Measurements from ENCODE around the gene ADAD2.

The ADAD2 gene

DNA sequence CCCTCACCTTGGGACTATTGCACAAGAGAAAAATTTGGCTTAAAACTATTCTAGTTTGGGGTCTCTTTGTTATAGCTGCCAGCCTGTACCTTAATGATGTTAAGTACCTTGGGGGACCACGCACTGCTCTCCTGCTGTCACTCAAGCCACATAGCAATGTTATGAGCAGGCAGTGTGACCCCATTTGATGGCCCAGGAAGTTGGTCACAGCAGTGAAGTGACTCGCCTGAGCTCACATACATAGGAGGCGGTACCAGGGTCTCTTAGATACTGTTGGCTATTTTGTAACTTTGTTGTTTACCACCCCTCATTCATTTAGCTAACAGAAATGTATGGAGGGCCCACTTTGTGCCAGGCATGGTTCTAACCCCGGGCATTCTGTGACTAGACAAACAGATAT, 32.5 kb downstream of the ADAD2 start:
- DNase-seq (ENCODE audit: low spot score): no peak

GRCh38 chr16:84224554-84224953, 33.6 kb downstream of the ADAD2 start:
- DNase-seq (ENCODE audit: low spot score): no peak

DNA sequence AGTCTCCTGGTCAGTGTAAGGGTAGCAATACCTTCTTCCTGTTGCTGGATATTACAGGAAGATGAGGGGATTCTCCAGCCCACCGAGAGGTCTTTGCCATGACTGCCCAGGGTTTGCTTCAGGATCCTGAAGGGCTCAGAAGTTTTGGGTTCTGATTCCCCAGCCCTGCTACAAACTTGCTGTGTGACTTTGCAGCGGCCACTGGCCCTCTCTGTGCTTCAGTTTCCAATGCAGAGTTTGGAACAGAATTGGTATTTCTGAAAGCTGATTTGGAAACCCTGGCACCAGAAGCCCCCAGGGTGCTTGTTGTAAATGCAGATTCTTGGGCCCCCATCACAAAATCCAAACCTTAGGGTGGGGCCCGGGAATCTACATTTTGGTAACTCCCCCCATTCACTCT, 34.2 kb downstream of the ADAD2 start:
- no peak for DNase-seq (ENCODE audit: low spot score)

DNA sequence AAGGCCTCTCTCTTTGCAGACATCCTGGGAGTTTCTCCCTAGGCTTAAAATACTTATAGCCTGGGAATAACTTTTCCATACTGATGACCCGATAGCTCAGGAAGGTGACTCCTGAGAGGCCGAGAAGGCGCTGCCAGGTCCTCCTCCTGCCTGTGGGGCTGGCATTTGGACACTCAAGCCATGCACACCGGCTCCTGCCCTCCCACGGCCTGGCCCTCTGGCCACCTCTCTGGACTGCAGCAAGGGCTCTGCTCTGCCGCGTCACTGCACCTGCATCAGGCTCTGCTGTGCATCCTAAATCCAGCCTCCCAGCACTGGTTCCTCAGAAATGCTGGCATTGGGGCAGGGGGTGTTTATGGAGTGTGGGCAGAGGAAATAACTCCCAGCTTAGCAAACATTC, 34.6 kb downstream of the ADAD2 start:
- no peak for DNase-seq (ENCODE audit: low spot score)

- no peak for DNase-seq (ENCODE audit: low spot score)
Observed at GRCh38 chr16:84226026-84226425, 35.1 kb downstream of the ADAD2 start.

GRCh38 chr16:84227548-84227947, 36.6 kb downstream of the ADAD2 start:
- DNase-seq (ENCODE audit: low spot score): no peak

DNA sequence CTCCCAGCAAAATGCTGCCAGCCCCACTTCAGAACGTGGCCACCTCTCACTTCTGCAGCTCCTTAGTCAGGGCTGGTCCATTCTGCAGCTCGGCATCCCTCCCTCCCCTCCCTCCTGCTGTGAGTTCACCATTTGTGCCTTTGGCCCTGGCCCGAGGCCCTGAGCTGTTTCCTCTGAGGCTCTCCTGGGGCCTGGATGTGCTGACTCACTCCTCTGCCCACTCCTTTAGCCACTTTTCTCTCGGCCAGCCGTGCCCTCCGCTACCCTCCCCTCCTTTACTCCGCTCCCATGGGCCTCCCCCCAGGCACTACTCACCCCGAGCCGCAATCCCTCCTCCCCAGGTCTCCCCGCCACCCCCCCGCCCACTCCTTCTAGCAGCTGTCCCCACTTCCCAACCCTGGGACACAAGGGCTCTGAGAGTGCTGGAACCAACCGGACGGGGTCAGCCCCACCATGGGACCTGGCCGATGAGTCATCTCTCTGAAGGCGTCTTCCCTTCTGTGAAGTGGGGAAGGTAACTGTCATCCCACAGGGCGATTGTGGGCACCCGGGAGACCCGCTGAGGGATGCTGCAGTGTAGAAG, 37.4 kb downstream of the ADAD2 start:
- no peak for DNase-seq (ENCODE audit: low spot score)

DNA sequence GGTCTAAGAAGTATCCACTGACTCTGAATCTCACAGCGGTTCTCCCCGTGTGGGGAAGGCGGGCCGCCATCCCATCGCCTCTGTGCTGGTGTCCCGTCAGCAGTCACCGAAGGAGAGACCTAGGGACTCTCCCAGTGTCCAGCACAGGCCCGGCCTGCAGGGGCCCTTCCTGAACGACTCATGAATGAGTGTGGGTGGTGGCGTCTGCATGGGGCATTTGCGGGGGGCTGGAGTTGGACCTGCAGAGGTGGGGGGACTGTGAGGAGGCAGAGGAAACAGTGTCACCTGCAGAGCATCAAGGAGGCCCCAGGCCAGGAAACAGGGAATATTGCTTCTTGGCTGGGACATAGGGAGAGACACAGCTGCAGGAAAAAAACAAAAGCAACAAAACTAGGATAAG, 38.5 kb downstream of the ADAD2 start:
- DNase-seq (ENCODE audit: low spot score): no peak

- no peak for DNase-seq (ENCODE audit: low spot score)
Observed at GRCh38 chr16:84232060-84232459, 41.1 kb downstream of the ADAD2 start.

GRCh38 chr16:84232969-84233368, 42.0 kb downstream of the ADAD2 start:
- DNase-seq (ENCODE audit: low spot score): no peak

DNA sequence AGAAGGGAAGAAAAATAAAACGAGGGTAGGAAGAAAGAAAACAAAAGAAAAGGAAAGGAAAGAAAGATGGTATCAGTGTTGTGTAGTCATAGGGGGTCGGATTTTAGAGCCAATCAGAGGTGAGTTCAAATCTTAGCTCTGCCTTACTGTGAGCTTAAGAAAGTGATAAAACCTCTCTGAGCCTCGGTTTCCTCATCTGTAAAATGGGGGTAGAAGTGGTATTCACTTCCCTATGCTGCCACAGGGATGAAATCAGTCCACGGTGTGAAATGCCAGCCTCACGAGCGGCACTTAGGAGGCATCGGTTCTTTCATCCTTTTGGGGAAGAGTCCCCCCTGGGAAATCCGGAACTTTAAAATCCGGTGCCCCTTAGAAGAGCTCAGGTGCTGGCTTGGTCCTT, 42.8 kb downstream of the ADAD2 start:
- DNase-seq (ENCODE audit: low spot score): no peak

- no peak for DNase-seq (ENCODE audit: low spot score)
Observed at GRCh38 chr16:84234321-84235241, 43.6 kb downstream of the ADAD2 start.

DNA sequence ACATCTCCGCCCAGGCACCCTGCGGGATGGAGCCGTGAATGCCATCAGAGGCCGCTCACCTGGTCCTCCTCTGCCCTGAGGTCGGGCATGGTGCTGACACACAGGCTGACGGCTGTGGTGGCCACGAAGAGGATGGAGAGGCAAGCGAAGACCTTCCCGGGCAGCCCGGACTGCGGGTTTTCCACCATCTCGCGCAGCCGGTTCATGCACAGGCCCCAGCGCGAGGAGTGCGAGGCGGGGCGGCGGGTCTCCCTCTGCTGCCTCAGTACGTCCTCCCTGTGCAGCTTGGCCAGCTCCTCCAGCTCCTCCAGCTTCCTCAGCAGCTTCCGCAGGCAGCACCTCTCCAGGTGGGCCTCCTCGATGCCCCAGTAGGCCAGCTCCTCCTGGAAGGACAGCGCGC, 45.7 kb downstream of the ADAD2 start:
- DNase-seq (ENCODE audit: low spot score): no peak

GRCh38 chr16:84237994-84238750, 47.2 kb downstream of the ADAD2 start:
- no peak for DNase-seq (ENCODE audit: low spot score)

DNA sequence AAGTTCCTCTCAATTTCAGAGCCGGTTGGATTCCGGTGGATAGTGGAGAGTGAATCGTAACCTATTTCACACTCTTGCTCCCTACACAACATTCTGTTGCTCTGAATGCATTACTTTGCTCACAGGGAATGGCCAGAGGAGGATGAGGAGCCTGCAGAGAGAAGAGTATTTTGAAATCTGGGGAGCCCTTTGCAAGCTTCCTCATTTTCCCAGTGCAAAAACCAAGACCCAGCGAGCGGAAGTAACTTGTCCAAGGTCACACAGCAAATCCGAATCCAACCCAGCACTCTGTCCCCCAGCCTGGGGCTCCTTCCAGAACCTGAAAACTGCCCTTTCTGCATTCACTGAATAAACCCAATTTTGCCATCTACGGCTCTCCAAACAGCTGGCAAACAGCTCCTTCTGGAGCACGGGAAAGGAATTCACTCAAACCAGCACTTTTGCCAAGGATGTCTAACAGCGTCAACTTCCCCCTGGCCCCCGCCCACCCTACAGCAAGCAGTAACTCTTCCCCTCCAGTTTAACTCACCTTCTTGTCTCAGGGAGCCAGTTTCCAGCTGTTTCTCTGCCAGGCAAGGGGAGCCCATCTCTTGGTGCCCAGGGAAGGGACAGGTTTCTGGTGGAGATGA, 48.3 kb downstream of the ADAD2 start:
- DNase-seq (ENCODE audit: low spot score): no peak

- DNase-seq (ENCODE audit: low spot score): no peak
Observed at GRCh38 chr16:84239909-84240308, 49.0 kb downstream of the ADAD2 start, which contains the start of gene KCNG4. TSS of gene KCNG4 (minus strand) at chr16:84240012. CDS start at chr16:84237485, 2,527 bp downstream.

DNA sequence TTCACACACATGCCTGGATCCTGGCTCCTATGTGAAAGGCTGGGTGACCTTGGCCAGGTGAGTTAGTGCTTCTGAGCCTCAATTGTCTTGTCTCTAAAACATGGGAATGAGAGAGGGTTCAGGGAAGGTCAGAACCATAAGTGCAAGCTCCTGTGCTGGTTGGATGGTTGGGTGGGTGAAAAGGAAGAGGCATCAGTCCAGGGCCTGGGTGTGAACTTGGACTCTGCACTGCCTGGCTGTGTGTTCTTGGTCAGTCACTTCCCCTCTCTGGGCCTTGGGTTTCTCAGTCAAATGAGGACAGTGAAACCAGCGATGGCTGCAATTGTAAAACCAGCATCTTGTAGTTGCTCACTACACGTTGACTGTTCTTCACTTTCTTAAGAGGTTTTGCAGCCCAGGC, 49.5 kb downstream of the ADAD2 start:
- no peak for DNase-seq (ENCODE audit: low spot score)

DNA sequence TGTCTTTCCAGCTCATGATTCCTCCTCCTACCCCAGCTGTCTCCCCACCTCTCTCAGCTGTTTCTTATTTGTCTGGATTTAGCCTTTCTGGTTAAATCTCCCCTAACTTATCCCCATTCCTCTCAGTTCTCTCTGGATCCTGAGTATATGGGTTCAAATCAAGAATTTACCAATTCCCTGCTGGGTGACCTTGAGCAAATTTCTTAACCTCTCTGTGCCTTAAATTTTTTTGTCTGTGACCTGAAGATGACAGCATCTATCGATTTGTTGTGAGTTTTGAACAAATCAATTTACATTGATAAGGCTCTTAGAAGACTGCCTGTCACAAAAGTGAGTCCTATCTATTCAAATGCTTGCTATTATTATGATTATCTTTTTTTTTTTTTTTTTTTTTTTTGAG, 50.8 kb downstream of the ADAD2 start:
- no peak for DNase-seq (ENCODE audit: low spot score)

DNA sequence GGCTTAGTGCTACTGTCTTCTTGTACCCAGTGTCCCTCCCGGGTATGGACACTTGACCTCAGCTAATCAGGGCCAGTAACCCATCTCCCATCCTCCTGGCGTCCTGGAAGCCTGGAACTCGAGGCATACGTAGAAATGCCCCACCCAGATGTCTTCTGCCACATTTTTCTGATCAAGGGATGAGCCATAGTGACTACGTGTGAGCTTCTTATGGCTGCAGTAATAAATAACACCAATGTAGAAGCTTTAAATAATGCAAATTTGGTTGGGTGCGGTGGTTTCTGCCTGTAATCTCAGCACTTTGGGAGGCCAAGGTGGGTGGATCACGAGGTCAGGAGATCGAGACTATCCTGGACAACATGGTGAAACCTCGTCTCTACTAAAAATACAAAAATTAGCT, 51.9 kb downstream of the ADAD2 start:
- no peak for DNase-seq (ENCODE audit: low spot score)

- no peak for DNase-seq (ENCODE audit: low spot score)
Observed at GRCh38 chr16:84243732-84244131, 52.8 kb downstream of the ADAD2 start.

DNA sequence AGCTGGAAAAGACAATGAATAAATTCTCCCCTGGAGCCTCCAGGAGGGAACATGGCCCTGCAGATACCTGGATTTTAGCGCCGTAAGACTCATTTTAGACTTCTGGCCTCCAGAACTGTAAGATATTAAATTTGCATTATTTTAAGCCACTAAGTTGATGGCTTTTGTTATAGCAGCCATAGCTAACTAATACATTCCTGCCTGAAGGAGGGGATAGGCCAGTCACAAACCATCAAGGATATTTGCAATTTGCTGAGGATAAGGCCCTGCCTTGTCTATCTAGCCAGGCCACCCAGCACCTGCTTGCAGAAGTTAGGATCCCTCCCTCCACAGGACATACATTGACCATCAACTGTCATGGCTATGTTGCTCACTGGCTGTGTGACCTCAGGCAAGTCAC, 53.8 kb downstream of the ADAD2 start:
- DNase-seq (ENCODE audit: low spot score): no peak

DNA sequence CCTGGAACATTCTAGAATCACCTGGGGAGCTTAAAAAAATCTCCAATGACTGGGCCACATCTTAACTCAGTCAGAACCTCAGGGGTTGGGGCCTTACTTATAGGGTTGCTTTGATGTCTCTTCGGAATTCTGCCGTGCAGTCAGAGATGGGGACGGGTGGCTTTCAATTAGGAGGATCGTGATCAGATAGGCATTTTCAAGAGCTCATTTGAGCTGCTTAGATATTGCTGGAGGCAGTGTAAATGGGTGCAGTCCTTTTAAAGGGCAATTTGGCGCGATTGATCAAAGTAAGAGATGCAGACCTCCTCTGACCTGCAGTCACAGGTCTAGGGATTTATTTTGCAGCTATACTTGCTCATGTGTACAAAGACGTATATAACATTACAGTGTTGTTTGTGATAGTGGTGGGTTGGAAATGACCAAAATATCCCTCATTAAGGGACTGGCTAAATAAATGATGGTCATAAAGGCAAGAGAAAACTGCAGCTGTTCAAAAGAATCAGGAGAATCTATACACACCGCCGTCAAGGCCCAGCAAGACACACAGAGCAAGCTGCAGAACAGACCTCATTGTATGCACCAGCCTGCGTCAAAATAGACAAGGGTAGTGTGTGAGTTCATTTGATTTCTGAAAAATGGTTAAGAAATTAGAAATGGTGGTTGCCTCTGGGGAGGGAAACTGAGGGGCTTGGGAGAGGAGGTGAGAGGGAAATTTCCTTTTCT, 55.2 kb downstream of the ADAD2 start:
- DNase-seq (ENCODE audit: low spot score): no peak

Data from activated CD4-positive, alpha-beta T cell treated with anti-CD3 and anti-CD28 coated beads, Interleukin-2, Interleukin-4, amounts not matched to agents 100 ng/mL and 50 ng/mL, durations not matched to agents 16 hours and 8 hours (primary cell).